Stimulated activated naive CD8-positive, alpha-beta T cell treated with anti-CD3 and anti-CD28 coated beads, Interleukin-15, Interleukin-2, amounts not matched to agents 100 U/mL and 50 U/mL, for 24 hours (primary cell): ENCODE measurements around the gene ZNF532.
A peak's percentile ranks its signal among the peaks of the same experiment; 100 is the strongest.

Source experiments
- ATAC-seq: fragments of 150-1000 bp; cut with Tn5 transposase; one replicate; pipeline ENCODE4 v1.10.0; 2021
- DNase-seq: peaks from one replicate; pipeline ENCODE4 v3.0.0; 2021

ZNF532 gene

GRCh38 chr18:58867281-58867961 is 2.7 kb downstream of the ZNF532 start:
- ATAC-seq (no peak), DNase-seq (no peak)

- no peak for DNase-seq
- ATAC-seq: no peak
Observed at GRCh38 chr18:58868440-58868839, 3.8 kb downstream of the ZNF532 start.

- ATAC-seq (no peak), DNase-seq (no peak)
Observed at GRCh38 chr18:58870130-58870529, 5.5 kb downstream of the ZNF532 start.

GRCh38 chr18:58870621-58871020 is 5.9 kb downstream of the ZNF532 start:
- DNase-seq (no peak), ATAC-seq (no peak)

- ATAC-seq (no peak), DNase-seq (no peak)
Observed at GRCh38 chr18:58871514-58872420, 7.1 kb downstream of the ZNF532 start.

- ATAC-seq (no peak), DNase-seq (no peak)
Observed at GRCh38 chr18:58878640-58879039, 14.0 kb downstream of the ZNF532 start.

- no peak for DNase-seq
- no peak for ATAC-seq
Observed at GRCh38 chr18:58881477-58881876, 16.8 kb downstream of the ZNF532 start.

GRCh38 chr18:58882044-58882443 is 17.4 kb downstream of the ZNF532 start:
- no peak for ATAC-seq
- no peak for DNase-seq

- ATAC-seq (no peak), DNase-seq (no peak)
Observed at GRCh38 chr18:58882686-58883085, 18.0 kb downstream of the ZNF532 start.

GRCh38 chr18:58884680-58885079 is 20.0 kb downstream of the ZNF532 start:
- DNase-seq: no peak

GRCh38 chr18:58886431-58886830 is 21.8 kb downstream of the ZNF532 start:
- no peak for ATAC-seq
- DNase-seq: no peak

More at GRCh38 chr18:58884680-58885079, 20.0 kb downstream of the ZNF532 start:
- ATAC-seq: no peak

- ATAC-seq: no peak
- DNase-seq: no peak
Observed at GRCh38 chr18:58886864-58887612, 22.4 kb downstream of the ZNF532 start.

GRCh38 chr18:58887613-58887963 is 22.9 kb downstream of the ZNF532 start:
- DNase-seq: peak; percentile 45
- ATAC-seq: peak; percentile 76

GRCh38 chr18:58891776-58892175 is 27.1 kb downstream of the ZNF532 start:
- DNase-seq (no peak), ATAC-seq (no peak)

- no peak for DNase-seq
- no peak for ATAC-seq
Observed at GRCh38 chr18:58892488-58892887, 27.8 kb downstream of the ZNF532 start.

- no peak for DNase-seq
- ATAC-seq: peak; percentile 87
Observed at GRCh38 chr18:58893388-58894099, 28.9 kb downstream of the ZNF532 start.

- ATAC-seq (no peak), DNase-seq (no peak)
Observed at GRCh38 chr18:58894930-58895329, 30.3 kb downstream of the ZNF532 start.

GRCh38 chr18:58895385-58895784 is 30.7 kb downstream of the ZNF532 start:
- DNase-seq (no peak), ATAC-seq (no peak)

- ATAC-seq: no peak
- no peak for DNase-seq
Observed at GRCh38 chr18:58896268-58896667, 31.6 kb downstream of the ZNF532 start.

GRCh38 chr18:58896734-58897508 is 32.2 kb downstream of the ZNF532 start:
- DNase-seq (no peak), ATAC-seq (no peak)
